HepG2 (cell line): ENCODE results near the gene IKZF3. TPM values are rescaled to one million over a fixed set of nuclear protein-coding genes. Genes with fewer than 3 reads are reported as not detected.

Experiments used
- AGO1 ChIP-seq: fragments of 200-400 bp; formaldehyde crosslinking; IDR thresholded peaks from 2 replicates; pipeline ENCODE4 v1.6.1; 2017; ENCODE audit warnings: mild to moderate bottlenecking, low read depth, low read length, moderate library complexity; ENCODE audit not compliant: poor library complexity, severe bottlenecking
- AGO2 ChIP-seq: fragments of 200-400 bp; formaldehyde crosslinking; optimal IDR thresholded peaks from 2 replicates; pipeline ENCODE3; 2017; ENCODE audit warnings: mild to moderate bottlenecking, low read depth, low read length, moderate library complexity
- ATAD3A ChIP-seq: sonication (generic); formaldehyde crosslinking; IDR thresholded peaks from 2 replicates; pipeline ENCODE4 v1.4.0; 2020; ENCODE audit warnings: missing genetic modification reagents
- BORCS8-MEF2B ChIP-seq: sonication (generic); formaldehyde crosslinking; IDR thresholded peaks from 2 replicates; pipeline ENCODE4 v1.8.0; 2022; ENCODE audit warnings: mild to moderate bottlenecking, missing genetic modification reagents
- FOXJ3 ChIP-seq: sonication (generic); formaldehyde crosslinking; IDR thresholded peaks from 2 replicates; pipeline ENCODE4 v1.4.0; 2020; ENCODE audit warnings: missing genetic modification reagents, mild to moderate bottlenecking, borderline replicate concordance
- GTF2F1 ChIP-seq: fragments of 150-350 bp; IDR thresholded peaks from 2 replicates; pipeline ENCODE4 v1.6.1; 2014; ENCODE audit warnings: low read length
- HNRNPLL ChIP-seq: fragments of 200-400 bp; formaldehyde crosslinking; IDR thresholded peaks from 2 replicates; pipeline ENCODE4 v1.6.1; 2017; ENCODE audit warnings: mild to moderate bottlenecking, low read depth, low read length; ENCODE audit not compliant: poor library complexity, severe bottlenecking
- NR2F1 ChIP-seq, 2 experiments: fragments of 450-650 bp in 1 of 2; formaldehyde crosslinking in 1 of 2; IDR thresholded peaks; 2 replicates each; pipeline versions ENCODE4 v1.5.0 to v1.6.1; 2016 to 2020; ENCODE audit warnings: mild to moderate bottlenecking in 1 of 2, missing compliant biosample characterization in 1 of 2, missing genetic modification reagents in 1 of 2, moderate library complexity in 1 of 2
- POLR2A ChIP-seq, 2 experiments: IDR thresholded peaks; 2 replicates each; pipeline ENCODE4 v1.6.1; 2011; ENCODE audit warnings: low read depth in 2 of 2, low read length in 2 of 2, mild to moderate bottlenecking in 1 of 2, moderate library complexity in 1 of 2; ENCODE audit not compliant: insufficient read depth in 1 of 2
- RBAK ChIP-seq: sonication (generic); formaldehyde crosslinking; IDR thresholded peaks from 2 replicates; pipeline ENCODE4 v1.5.1; 2020; ENCODE audit warnings: mild to moderate bottlenecking, missing genetic modification reagents
- SALL2 ChIP-seq: sonication (generic); formaldehyde crosslinking; IDR thresholded peaks from 2 replicates; pipeline ENCODE4 v1.8.1; 2023; ENCODE audit warnings: mild to moderate bottlenecking, missing genetic modification reagents, inconsistent platforms
- SSRP1 ChIP-seq: IDR thresholded peaks from 2 replicates; pipeline ENCODE4 v1.6.1; 2016; ENCODE audit warnings: control low read depth
- TGIF2 ChIP-seq: IDR thresholded peaks from 2 replicates; pipeline ENCODE4 v1.6.1; 2016; ENCODE audit warnings: control low read depth, missing compliant biosample characterization
- ZNF10 ChIP-seq: sonication (generic); formaldehyde crosslinking; IDR thresholded peaks from 2 replicates; pipeline ENCODE4 v1.4.0; 2020; ENCODE audit warnings: mild to moderate bottlenecking, low read depth, missing genetic modification reagents, borderline replicate concordance
- ZNF331 ChIP-seq: sonication (generic); formaldehyde crosslinking; IDR thresholded peaks from 2 replicates; pipeline ENCODE4 v1.4.0; 2020; ENCODE audit warnings: missing genetic modification reagents
- ZNF337 ChIP-seq: sonication (generic); formaldehyde crosslinking; IDR thresholded peaks from 2 replicates; pipeline ENCODE4 v1.5.1; 2020; ENCODE audit warnings: missing genetic modification reagents, low read depth, mild to moderate bottlenecking, borderline replicate concordance
- ZNF441 ChIP-seq: sonication (generic); formaldehyde crosslinking; IDR thresholded peaks from 2 replicates; pipeline ENCODE4 v1.7.0; 2021; ENCODE audit warnings: missing genetic modification reagents, borderline replicate concordance
- ZNF552 ChIP-seq: sonication (generic); formaldehyde crosslinking; IDR thresholded peaks from 2 replicates; pipeline ENCODE4 v1.9.0; 2022; ENCODE audit warnings: missing genetic modification reagents, mild to moderate bottlenecking, borderline replicate concordance
- ZNF781 ChIP-seq: sonication (generic); formaldehyde crosslinking; IDR thresholded peaks from 2 replicates; pipeline ENCODE4 v1.5.1; 2020; ENCODE audit warnings: borderline replicate concordance, mild to moderate bottlenecking, missing genetic modification reagents; ENCODE audit errors: not compliant biosample characterization
- polyA plus RNA-seq, 8 experiments: library from polyadenylated mRNA; depleted of rRNA in 3 of 8; stranded (reverse) in 7 of 8; unstranded in 1 of 8; fragments of >200 nt; fragmentation: Illumina TruSeq in 4 of 8; extraction: Trizol in 4 of 8; gene quantifications; 2 replicates each; pipeline versions ENCODE4 v1.2.1 to v1.2.3, GENCODE V29; 2011 to 2016; ENCODE audit warnings: low read depth in 4 of 8, missing spikeins in 1 of 8, mixed read lengths in 1 of 8; ENCODE audit not compliant: insufficient read depth in 1 of 8
- total RNA-seq, 5 experiments: library from RNA; depleted of rRNA; stranded (reverse); fragments of >200 nt; fragmentation: Illumina TruSeq; extraction: Trizol; gene quantifications; 2 replicates each; pipeline ENCODE4 v1.2.3, GENCODE V29; 2016; ENCODE audit warnings: low read depth in 1 of 5
- TF ChIP-seq, protein P1 (sequence below): sonication (generic); formaldehyde crosslinking; IDR thresholded peaks from 2 replicates; pipeline ENCODE4 v1.4.0; 2020; ENCODE audit warnings: missing genetic modification reagents; ENCODE audit errors: not compliant biosample characterization
- TF ChIP-seq, protein P2 (sequence below): sonication (generic); formaldehyde crosslinking; IDR thresholded peaks from 2 replicates; pipeline ENCODE4 v1.4.0; 2020; ENCODE audit warnings: missing genetic modification reagents
- TF ChIP-seq, protein P3 (sequence below), 2 experiments: sonication (generic) in 1 of 2; formaldehyde crosslinking in 1 of 2; IDR thresholded peaks; 2 replicates each; pipeline versions ENCODE4 v1.4.0 to v1.6.1; 2018 to 2020; ENCODE audit warnings: missing genetic modification reagents in 2 of 2, borderline replicate concordance in 1 of 2, low read depth in 1 of 2, mild to moderate bottlenecking in 1 of 2, missing biosample characterization in 1 of 2
- TF ChIP-seq, protein P4 (sequence below): sonication (generic); formaldehyde crosslinking; IDR thresholded peaks from 2 replicates; pipeline ENCODE4 v1.5.1; 2020; ENCODE audit warnings: missing genetic modification reagents, mild to moderate bottlenecking, borderline replicate concordance

The IKZF3 gene
- total and polyA plus RNA-seq, 2 of the 13 experiments (the other 11 are each of a cell fraction or from before 2014, with no cell fraction given) = not detected

DNA sequence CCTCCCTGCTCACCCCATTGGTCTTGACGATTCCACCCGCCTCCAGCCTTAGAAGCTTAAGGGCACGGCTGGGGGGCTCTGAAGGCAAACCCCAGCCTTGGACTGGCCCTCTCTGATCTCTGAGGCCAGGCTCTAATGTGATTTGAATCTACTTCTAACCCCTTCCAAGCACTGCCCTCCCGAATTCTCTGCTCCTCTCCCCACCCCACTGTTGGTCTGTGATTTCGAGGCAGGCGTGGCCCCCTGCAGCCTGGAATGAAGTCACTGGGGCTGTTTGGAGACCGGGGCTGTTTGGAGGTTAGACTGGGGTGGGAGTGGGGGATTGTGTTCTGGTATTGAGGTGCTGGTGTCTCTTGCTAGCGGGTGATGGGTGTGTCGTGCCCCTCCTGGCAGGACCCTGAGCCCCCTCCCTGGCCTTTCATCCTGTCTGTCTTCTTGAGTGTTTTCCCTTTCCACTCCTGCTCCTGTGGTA lies 124.2 kb downstream of the IKZF3 start (continued):
- TF ChIP-seq, protein P1, sequence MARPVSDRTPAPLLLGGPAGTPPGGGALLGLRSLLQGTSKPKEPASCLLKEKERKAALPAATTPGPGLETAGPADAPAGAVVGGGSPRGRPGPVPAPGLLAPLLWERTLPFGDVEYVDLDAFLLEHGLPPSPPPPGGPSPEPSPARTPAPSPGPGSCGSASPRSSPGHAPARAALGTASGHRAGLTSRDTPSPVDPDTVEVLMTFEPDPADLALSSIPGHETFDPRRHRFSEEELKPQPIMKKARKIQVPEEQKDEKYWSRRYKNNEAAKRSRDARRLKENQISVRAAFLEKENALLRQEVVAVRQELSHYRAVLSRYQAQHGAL (CRISPR knock-in tag) = no peak
- TF ChIP-seq TGIF2 (peak; percentile 29; the same call in 1 of the 2 replicates), GTF2F1 (no peak), AGO2 (peak; percentile 93), SSRP1 (peak; percentile 88; the same call in 1 of the 2 replicates), ZNF441 (peak; percentile 22; the same call in 1 of the 2 replicates), POLR2A (IDR thresholded peaks at IDR 0.05; ENCODE audit: insufficient read depth in 1 of 2, low read depth in 2 of 2, low read length in 2 of 2) (peak in 1 of 2 experiments; percentile 0; a peak in 1 of 4 replicates), ZNF337 (0 out of 2 replicates have a peak, but pooled peaks have one; percentile 42), AGO1 (peak; percentile 28), RBAK (CRISPR knock-in tag) (no peak), FOXJ3 (no peak), HNRNPLL (peak; percentile 4), SALL2 (peak; percentile 48; the same call in 1 of the 2 replicates), ATAD3A (CRISPR knock-in tag) (no peak), NR2F1 (CRISPR knock-in tag; IDR thresholded peaks at IDR 0.05) (no peak), ZNF10 (CRISPR knock-in tag) (0 out of 2 replicates have a peak, but pooled peaks have one; percentile 21), ZNF552 (CRISPR knock-in tag) (no peak), ZNF331 (CRISPR knock-in tag) (0 out of 2 replicates have a peak, but pooled peaks have one; percentile 6), ZNF781 (CRISPR knock-in tag) (peak; percentile 7), BORCS8-MEF2B (CRISPR knock-in tag) (peak; percentile 56; the same call in 1 of the 2 replicates)
- TF ChIP-seq, protein P2, sequence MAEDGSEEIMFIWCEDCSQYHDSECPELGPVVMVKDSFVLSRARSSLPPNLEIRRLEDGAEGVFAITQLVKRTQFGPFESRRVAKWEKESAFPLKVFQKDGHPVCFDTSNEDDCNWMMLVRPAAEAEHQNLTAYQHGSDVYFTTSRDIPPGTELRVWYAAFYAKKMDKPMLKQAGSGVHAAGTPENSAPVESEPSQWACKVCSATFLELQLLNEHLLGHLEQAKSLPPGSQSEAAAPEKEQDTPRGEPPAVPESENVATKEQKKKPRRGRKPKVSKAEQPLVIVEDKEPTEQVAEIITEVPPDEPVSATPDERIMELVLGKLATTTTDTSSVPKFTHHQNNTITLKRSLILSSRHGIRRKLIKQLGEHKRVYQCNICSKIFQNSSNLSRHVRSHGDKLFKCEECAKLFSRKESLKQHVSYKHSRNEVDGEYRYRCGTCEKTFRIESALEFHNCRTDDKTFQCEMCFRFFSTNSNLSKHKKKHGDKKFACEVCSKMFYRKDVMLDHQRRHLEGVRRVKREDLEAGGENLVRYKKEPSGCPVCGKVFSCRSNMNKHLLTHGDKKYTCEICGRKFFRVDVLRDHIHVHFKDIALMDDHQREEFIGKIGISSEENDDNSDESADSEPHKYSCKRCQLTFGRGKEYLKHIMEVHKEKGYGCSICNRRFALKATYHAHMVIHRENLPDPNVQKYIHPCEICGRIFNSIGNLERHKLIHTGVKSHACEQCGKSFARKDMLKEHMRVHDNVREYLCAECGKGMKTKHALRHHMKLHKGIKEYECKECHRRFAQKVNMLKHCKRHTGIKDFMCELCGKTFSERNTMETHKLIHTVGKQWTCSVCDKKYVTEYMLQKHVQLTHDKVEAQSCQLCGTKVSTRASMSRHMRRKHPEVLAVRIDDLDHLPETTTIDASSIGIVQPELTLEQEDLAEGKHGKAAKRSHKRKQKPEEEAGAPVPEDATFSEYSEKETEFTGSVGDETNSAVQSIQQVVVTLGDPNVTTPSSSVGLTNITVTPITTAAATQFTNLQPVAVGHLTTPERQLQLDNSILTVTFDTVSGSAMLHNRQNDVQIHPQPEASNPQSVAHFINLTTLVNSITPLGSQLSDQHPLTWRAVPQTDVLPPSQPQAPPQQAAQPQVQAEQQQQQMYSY (CRISPR knock-in tag) = no peak
- TF ChIP-seq, protein P3, sequence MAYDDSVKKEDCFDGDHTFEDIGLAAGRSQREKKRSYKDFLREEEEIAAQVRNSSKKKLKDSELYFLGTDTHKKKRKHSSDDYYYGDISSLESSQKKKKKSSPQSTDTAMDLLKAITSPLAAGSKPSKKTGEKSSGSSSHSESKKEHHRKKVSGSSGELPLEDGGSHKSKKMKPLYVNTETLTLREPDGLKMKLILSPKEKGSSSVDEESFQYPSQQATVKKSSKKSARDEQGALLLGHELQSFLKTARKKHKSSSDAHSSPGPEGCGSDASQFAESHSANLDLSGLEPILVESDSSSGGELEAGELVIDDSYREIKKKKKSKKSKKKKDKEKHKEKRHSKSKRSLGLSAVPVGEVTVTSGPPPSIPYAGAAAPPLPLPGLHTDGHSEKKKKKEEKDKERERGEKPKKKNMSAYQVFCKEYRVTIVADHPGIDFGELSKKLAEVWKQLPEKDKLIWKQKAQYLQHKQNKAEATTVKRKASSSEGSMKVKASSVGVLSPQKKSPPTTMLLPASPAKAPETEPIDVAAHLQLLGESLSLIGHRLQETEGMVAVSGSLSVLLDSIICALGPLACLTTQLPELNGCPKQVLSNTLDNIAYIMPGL (CRISPR knock-in tag; IDR thresholded peaks at IDR 0.05; ENCODE audit: borderline replicate concordance in 1 of 2, low read depth in 1 of 2) = peak in 1 of 2 experiments; percentile 16; a peak in 1 of 4 replicates
- TF ChIP-seq, protein P4, sequence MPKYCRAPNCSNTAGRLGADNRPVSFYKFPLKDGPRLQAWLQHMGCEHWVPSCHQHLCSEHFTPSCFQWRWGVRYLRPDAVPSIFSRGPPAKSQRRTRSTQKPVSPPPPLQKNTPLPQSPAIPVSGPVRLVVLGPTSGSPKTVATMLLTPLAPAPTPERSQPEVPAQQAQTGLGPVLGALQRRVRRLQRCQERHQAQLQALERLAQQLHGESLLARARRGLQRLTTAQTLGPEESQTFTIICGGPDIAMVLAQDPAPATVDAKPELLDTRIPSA = peak; percentile 33
